Muscle of arm (tissue), 12 donors: Measurements from ENCODE around the gene EPHB4. TPM values are rescaled to one million over a fixed set of nuclear protein-coding genes. Genes with fewer than 3 reads are reported as not detected.

Experiments
- polyA plus RNA-seq, 12 donors: library from polyadenylated mRNA; unstranded; fragments of 120-200 nt; gene quantifications; one replicate each; pipeline ENCODE4 v1.2.1, GENCODE V29; 2013; ENCODE audit not compliant: insufficient read length in 12 of 12

The EPHB4 gene
- polyA plus RNA-seq, 12 donors, result 31.1 to 74.0 (median 46.4) TPM; not detected in 1

Other genes starting within 250 kb of the EPHB4 start
- 10 to 100 TPM in 11 of 12 donors, not detected in 1; 16.7 to 39.5 (median 23.7) TPM for gene LRCH4, start 241.4 kb downstream of the EPHB4 start, polyA plus RNA-seq
- gene FBXO24, start 241.2 kb downstream of the EPHB4 start, polyA plus RNA-seq, result 1 to 10 TPM in 7 of 12 donors, under 1 TPM in 3, not detected in 2; 0.59 to 2.1 (median 1.1) TPM
- gene PCOLCE, start 225.2 kb downstream of the EPHB4 start, polyA plus RNA-seq, result 100 to 1,000 TPM; 170 to 827 (median 228) TPM
- gene MOSPD3, start 215.0 kb downstream of the EPHB4 start, polyA plus RNA-seq, result 10 to 100 TPM in 11 of 12 donors, not detected in 1; 12.5 to 69.6 (median 17.2) TPM
- gene TFR2, start 186.0 kb downstream of the EPHB4 start, polyA plus RNA-seq, result 1 to 10 TPM in 3 of 12 donors, under 1 TPM in 7, not detected in 2; 0.23 to 2.3 (median 0.72) TPM
- gene ACTL6B, start 171.1 kb downstream of the EPHB4 start, polyA plus RNA-seq, result under 1 TPM in 3 of 12 donors, not detected in 9; 0.21 to 0.30 (median 0.28) TPM
- gene GNB2, start 153.8 kb downstream of the EPHB4 start, polyA plus RNA-seq, result 100 to 1,000 TPM in 11 of 12 donors, not detected in 1; 110 to 178 (median 137) TPM
- 100 to 1,000 TPM in 1 of 12 donors, 10 to 100 TPM in 11; 18.8 to 473 (median 27.5) TPM for gene GIGYF1, start 133.3 kb downstream of the EPHB4 start, polyA plus RNA-seq
- 10 to 100 TPM in 11 of 12 donors, not detected in 1; 15.5 to 27.0 (median 18.3) TPM for gene POP7, start 121.4 kb downstream of the EPHB4 start, polyA plus RNA-seq
- gene EPO, start 107.1 kb downstream of the EPHB4 start, polyA plus RNA-seq, result under 1 TPM in 3 of 12 donors, not detected in 9; 0.13 to 0.28 (median 0.21) TPM
- under 1 TPM in 1 of 12 donors, not detected in 11; 0.03 TPM for gene ZAN, start 93.9 kb downstream of the EPHB4 start, polyA plus RNA-seq
- 10 to 100 TPM in 11 of 12 donors, not detected in 1; 11.7 to 38.3 (median 16.3) TPM for gene SLC12A9, start 25.2 kb upstream of the EPHB4 start, polyA plus RNA-seq
- gene TRIP6, start 39.9 kb upstream of the EPHB4 start, polyA plus RNA-seq, result 10 to 100 TPM in 11 of 12 donors, not detected in 1; 26.9 to 72.6 (median 38.8) TPM
- gene SRRT, start 47.6 kb upstream of the EPHB4 start, polyA plus RNA-seq, result 100 to 1,000 TPM in 5 of 12 donors, 10 to 100 TPM in 6, not detected in 1; 72.6 to 153 (median 96.4) TPM
- 1 to 10 TPM in 10 of 12 donors, not detected in 2; 1.4 to 3.4 (median 2.0) TPM for gene UFSP1, start 62.2 kb upstream of the EPHB4 start, polyA plus RNA-seq
- gene ACHE, start 68.4 kb upstream of the EPHB4 start, polyA plus RNA-seq, result 100 to 1,000 TPM in 2 of 12 donors, 10 to 100 TPM in 9, not detected in 1; 18.9 to 126 (median 70.5) TPM
- gene MUC3A, start 122.0 kb upstream of the EPHB4 start, polyA plus RNA-seq, result 10 to 100 TPM in 1 of 12 donors, under 1 TPM in 10, not detected in 1; 0.07 to 21.8 (median 0.25) TPM
- gene MUC12, start 142.0 kb upstream of the EPHB4 start, polyA plus RNA-seq, result 10 to 100 TPM in 1 of 12 donors, 1 to 10 TPM in 4, under 1 TPM in 5, not detected in 2; 0.22 to 17.3 (median 0.81) TPM
- 10 to 100 TPM in 1 of 12 donors, under 1 TPM in 1, not detected in 10; 0.19 to 13.8 TPM for gene MUC17, start 192.6 kb upstream of the EPHB4 start, polyA plus RNA-seq